HepG2 (cell line): Measurements from ENCODE around the gene C2orf80. TPM values are rescaled to one million over a fixed set of nuclear protein-coding genes. Genes with fewer than 3 reads are reported as not detected.

Experiments
- AKAP8 ChIP-seq: sonication (generic); formaldehyde crosslinking; IDR thresholded peaks from 2 replicates; pipeline ENCODE4 v1.5.1; 2020; ENCODE audit warnings: mild to moderate bottlenecking, missing genetic modification reagents
- EEA1 ChIP-seq: sonication (generic); formaldehyde crosslinking; IDR thresholded peaks from 2 replicates; pipeline ENCODE4 v1.5.1; 2020; ENCODE audit warnings: mild to moderate bottlenecking, missing genetic modification reagents, borderline replicate concordance
- FOXC1 ChIP-seq: sonication (generic); formaldehyde crosslinking; IDR thresholded peaks from 2 replicates; pipeline ENCODE4 v1.8.0; 2022; ENCODE audit warnings: mild to moderate bottlenecking, missing genetic modification reagents, borderline replicate concordance
- HMG20B ChIP-seq: conservative IDR thresholded peaks from 2 replicates; pipeline ENCODE4 v1.6.1; 2016; ENCODE audit warnings: missing genetic modification reagents, missing compliant biosample characterization
- HNRNPUL1 ChIP-seq: fragments of 200-400 bp; formaldehyde crosslinking; IDR thresholded peaks from 2 replicates; pipeline ENCODE4 v1.6.1; 2017; ENCODE audit warnings: low read depth, mild to moderate bottlenecking, low read length, moderate library complexity
- IRF2 ChIP-seq: IDR thresholded peaks from 2 replicates; pipeline ENCODE4 v1.6.1; 2018; ENCODE audit warnings: missing genetic modification reagents, missing compliant biosample characterization
- JUND ChIP-seq: sonication (generic); formaldehyde crosslinking; IDR thresholded peaks from 2 replicates; pipeline ENCODE4 v1.8.0; 2022; ENCODE audit warnings: mild to moderate bottlenecking, missing genetic modification reagents
- KLF11 ChIP-seq: IDR thresholded peaks from 2 replicates; pipeline ENCODE4 v1.6.1; 2016; ENCODE audit warnings: missing compliant biosample characterization
- NCOA1 ChIP-seq: sonication (generic); formaldehyde crosslinking; IDR thresholded peaks from 2 replicates; pipeline ENCODE4 v1.9.0; 2021; ENCODE audit warnings: missing genetic modification reagents
- NFIC ChIP-seq: IDR thresholded peaks from 2 replicates; pipeline ENCODE4 v1.6.1; 2012; ENCODE audit warnings: mild to moderate bottlenecking, low read length, inconsistent platforms
- PITX1 ChIP-seq: sonication (generic); formaldehyde crosslinking; IDR thresholded peaks from 2 replicates; pipeline ENCODE4 v1.5.1; 2020; ENCODE audit warnings: mild to moderate bottlenecking, missing genetic modification reagents
- PLRG1 ChIP-seq: fragments of 450-650 bp; conservative IDR thresholded peaks from 2 replicates; pipeline ENCODE4 v1.6.1; 2016
- RORA ChIP-seq: sonication (generic); formaldehyde crosslinking; IDR thresholded peaks from 2 replicates; pipeline ENCODE4 v1.5.0; 2020; ENCODE audit warnings: mild to moderate bottlenecking, missing genetic modification reagents, moderate library complexity
- SCMH1 ChIP-seq: sonication (generic); formaldehyde crosslinking; IDR thresholded peaks from 2 replicates; pipeline ENCODE4 v1.9.0; 2021; ENCODE audit warnings: missing genetic modification reagents, mild to moderate bottlenecking, borderline replicate concordance
- SIN3B ChIP-seq: fragments of 150-350 bp; IDR thresholded peaks from 2 replicates; pipeline ENCODE4 v1.6.1; 2014; ENCODE audit warnings: low read length
- ZNF18 ChIP-seq: sonication (generic); formaldehyde crosslinking; IDR thresholded peaks from 2 replicates; pipeline ENCODE4 v1.8.0; 2022; ENCODE audit warnings: mild to moderate bottlenecking, missing genetic modification reagents; ENCODE audit not compliant: insufficient replicate concordance
- ZNF3 ChIP-seq: IDR thresholded peaks from 2 replicates; pipeline ENCODE4 v1.7.0; 2017; ENCODE audit warnings: inconsistent platforms
- ZNF547 ChIP-seq: sonication (generic); formaldehyde crosslinking; IDR thresholded peaks from 2 replicates; pipeline ENCODE4 v1.5.1; 2020; ENCODE audit warnings: mild to moderate bottlenecking, missing genetic modification reagents
- ZNF563 ChIP-seq: sonication (generic); formaldehyde crosslinking; IDR thresholded peaks from 2 replicates; pipeline ENCODE4 v1.8.0; 2022; ENCODE audit warnings: mild to moderate bottlenecking, moderate library complexity, missing genetic modification reagents
- ZNF569 ChIP-seq: sonication (generic); formaldehyde crosslinking; IDR thresholded peaks from 2 replicates; pipeline ENCODE4 v1.5.0; 2020; ENCODE audit warnings: mild to moderate bottlenecking, missing genetic modification reagents, moderate library complexity, borderline replicate concordance
- ZNF572 ChIP-seq: sonication (generic); formaldehyde crosslinking; IDR thresholded peaks from 2 replicates; pipeline ENCODE4 v1.5.1; 2020; ENCODE audit warnings: mild to moderate bottlenecking, missing genetic modification reagents
- polyA plus RNA-seq, 8 experiments: library from polyadenylated mRNA; depleted of rRNA in 3 of 8; stranded (reverse) in 7 of 8; unstranded in 1 of 8; fragments of >200 nt; fragmentation: Illumina TruSeq in 4 of 8; extraction: Trizol in 4 of 8; gene quantifications; 2 replicates each; pipeline versions ENCODE4 v1.2.1 to v1.2.3, GENCODE V29; 2011 to 2016; ENCODE audit warnings: low read depth in 4 of 8, missing spikeins in 1 of 8, mixed read lengths in 1 of 8; ENCODE audit not compliant: insufficient read depth in 1 of 8
- total RNA-seq, 5 experiments: library from RNA; depleted of rRNA; stranded (reverse); fragments of >200 nt; fragmentation: Illumina TruSeq; extraction: Trizol; gene quantifications; 2 replicates each; pipeline ENCODE4 v1.2.3, GENCODE V29; 2016; ENCODE audit warnings: low read depth in 1 of 5
- TF ChIP-seq, protein P1 (sequence below): sonication (generic); formaldehyde crosslinking; IDR thresholded peaks from 2 replicates; pipeline ENCODE4 v1.5.0; 2020; ENCODE audit warnings: mild to moderate bottlenecking, missing genetic modification reagents, moderate library complexity
- TF ChIP-seq, protein P2 (sequence below): sonication (generic); formaldehyde crosslinking; IDR thresholded peaks from 2 replicates; pipeline ENCODE4 v1.4.0; 2020; ENCODE audit warnings: missing genetic modification reagents
- TF ChIP-seq, protein P3 (sequence below): sonication (generic); formaldehyde crosslinking; IDR thresholded peaks from 2 replicates; pipeline ENCODE4 v1.4.0; 2020; ENCODE audit warnings: missing genetic modification reagents; ENCODE audit errors: not compliant biosample characterization
- TF ChIP-seq, protein P4 (sequence below): IDR thresholded peaks from 2 replicates; pipeline ENCODE4 v1.6.1; 2016; ENCODE audit warnings: missing compliant biosample characterization, missing genetic modification reagents, borderline replicate concordance

C2orf80 gene
- total and polyA plus RNA-seq, 2 of the 13 experiments (the other 11 are each of a cell fraction or from before 2014, with no cell fraction given): not detected

GRCh38 chr2:208142925-208143799 is 46.7 kb downstream of the C2orf80 start (continued):
- no peak for TF ChIP-seq HNRNPUL1
- TF ChIP-seq, protein P1, sequence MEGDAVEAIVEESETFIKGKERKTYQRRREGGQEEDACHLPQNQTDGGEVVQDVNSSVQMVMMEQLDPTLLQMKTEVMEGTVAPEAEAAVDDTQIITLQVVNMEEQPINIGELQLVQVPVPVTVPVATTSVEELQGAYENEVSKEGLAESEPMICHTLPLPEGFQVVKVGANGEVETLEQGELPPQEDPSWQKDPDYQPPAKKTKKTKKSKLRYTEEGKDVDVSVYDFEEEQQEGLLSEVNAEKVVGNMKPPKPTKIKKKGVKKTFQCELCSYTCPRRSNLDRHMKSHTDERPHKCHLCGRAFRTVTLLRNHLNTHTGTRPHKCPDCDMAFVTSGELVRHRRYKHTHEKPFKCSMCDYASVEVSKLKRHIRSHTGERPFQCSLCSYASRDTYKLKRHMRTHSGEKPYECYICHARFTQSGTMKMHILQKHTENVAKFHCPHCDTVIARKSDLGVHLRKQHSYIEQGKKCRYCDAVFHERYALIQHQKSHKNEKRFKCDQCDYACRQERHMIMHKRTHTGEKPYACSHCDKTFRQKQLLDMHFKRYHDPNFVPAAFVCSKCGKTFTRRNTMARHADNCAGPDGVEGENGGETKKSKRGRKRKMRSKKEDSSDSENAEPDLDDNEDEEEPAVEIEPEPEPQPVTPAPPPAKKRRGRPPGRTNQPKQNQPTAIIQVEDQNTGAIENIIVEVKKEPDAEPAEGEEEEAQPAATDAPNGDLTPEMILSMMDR (CRISPR knock-in tag): no peak
- TF ChIP-seq NFIC: no peak
- peak; percentile 66; the same call in 1 of the 2 replicates for TF ChIP-seq HMG20B (CRISPR knock-in tag)
- TF ChIP-seq AKAP8 (CRISPR knock-in tag): no peak
- TF ChIP-seq ZNF572 (CRISPR knock-in tag): no peak
- TF ChIP-seq ZNF18 (CRISPR knock-in tag): peak; percentile 38
- no peak for TF ChIP-seq PLRG1
- TF ChIP-seq ZNF3 (CRISPR knock-in tag): peak; percentile 86; the same call in 1 of the 2 replicates
- TF ChIP-seq SCMH1 (CRISPR knock-in tag): no peak
- no peak for TF ChIP-seq SIN3B
- TF ChIP-seq ZNF563: no peak
- TF ChIP-seq PITX1 (CRISPR knock-in tag): no peak
- no peak for TF ChIP-seq JUND (CRISPR knock-in tag)
- no peak for TF ChIP-seq KLF11 (CRISPR knock-in tag)
- TF ChIP-seq EEA1 (CRISPR knock-in tag): no peak
- peak; percentile 30; the same call in 1 of the 2 replicates for TF ChIP-seq IRF2 (CRISPR knock-in tag)
- TF ChIP-seq ZNF547 (CRISPR knock-in tag): no peak
- TF ChIP-seq, protein P2, sequence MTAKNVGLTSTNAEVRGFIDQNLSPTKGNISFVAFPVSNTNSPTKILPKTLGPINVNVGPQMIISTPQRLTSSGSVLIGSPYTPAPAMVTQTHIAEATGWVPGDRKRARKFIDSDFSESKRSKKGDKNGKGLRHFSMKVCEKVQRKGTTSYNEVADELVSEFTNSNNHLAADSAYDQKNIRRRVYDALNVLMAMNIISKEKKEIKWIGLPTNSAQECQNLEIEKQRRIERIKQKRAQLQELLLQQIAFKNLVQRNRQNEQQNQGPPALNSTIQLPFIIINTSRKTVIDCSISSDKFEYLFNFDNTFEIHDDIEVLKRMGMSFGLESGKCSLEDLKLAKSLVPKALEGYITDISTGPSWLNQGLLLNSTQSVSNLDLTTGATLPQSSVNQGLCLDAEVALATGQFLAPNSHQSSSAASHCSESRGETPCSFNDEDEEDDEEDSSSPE (CRISPR knock-in tag): no peak
- no peak for TF ChIP-seq NCOA1
- no peak for TF ChIP-seq FOXC1 (CRISPR knock-in tag)
- no peak for TF ChIP-seq ZNF569 (CRISPR knock-in tag)
- TF ChIP-seq, protein P3, sequence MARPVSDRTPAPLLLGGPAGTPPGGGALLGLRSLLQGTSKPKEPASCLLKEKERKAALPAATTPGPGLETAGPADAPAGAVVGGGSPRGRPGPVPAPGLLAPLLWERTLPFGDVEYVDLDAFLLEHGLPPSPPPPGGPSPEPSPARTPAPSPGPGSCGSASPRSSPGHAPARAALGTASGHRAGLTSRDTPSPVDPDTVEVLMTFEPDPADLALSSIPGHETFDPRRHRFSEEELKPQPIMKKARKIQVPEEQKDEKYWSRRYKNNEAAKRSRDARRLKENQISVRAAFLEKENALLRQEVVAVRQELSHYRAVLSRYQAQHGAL (CRISPR knock-in tag): no peak
- TF ChIP-seq, protein P4, sequence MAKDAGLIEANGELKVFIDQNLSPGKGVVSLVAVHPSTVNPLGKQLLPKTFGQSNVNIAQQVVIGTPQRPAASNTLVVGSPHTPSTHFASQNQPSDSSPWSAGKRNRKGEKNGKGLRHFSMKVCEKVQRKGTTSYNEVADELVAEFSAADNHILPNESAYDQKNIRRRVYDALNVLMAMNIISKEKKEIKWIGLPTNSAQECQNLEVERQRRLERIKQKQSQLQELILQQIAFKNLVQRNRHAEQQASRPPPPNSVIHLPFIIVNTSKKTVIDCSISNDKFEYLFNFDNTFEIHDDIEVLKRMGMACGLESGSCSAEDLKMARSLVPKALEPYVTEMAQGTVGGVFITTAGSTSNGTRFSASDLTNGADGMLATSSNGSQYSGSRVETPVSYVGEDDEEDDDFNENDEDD (CRISPR knock-in tag): no peak
- TF ChIP-seq RORA (CRISPR knock-in tag): no peak
